IPS DF 6.9 (cell line): ENCODE results near the gene PICALM.
"Not testable (repeated sequence)": the region's sequence is repeated elsewhere in the genome, so short reads cannot be mapped to it uniquely, and the experiment has no call there.

Source experiments
- DNase-seq: peaks from one replicate; pipeline ENCODE4 v3.0.0-alpha.2; 2013; ENCODE audit warnings: low read depth, low spot score
- H3K27ac ChIP-seq: one replicate; pipeline ENCODE4 v1.5.1; 2013; ENCODE audit warnings: low read length, control low read depth
- H3K27me3 ChIP-seq: 2 replicates; pipeline ENCODE4 v1.6.1; 2013; ENCODE audit warnings: mild to moderate bottlenecking, low read length; ENCODE audit not compliant: control insufficient read depth, insufficient read depth
- H3K36me3 ChIP-seq: 2 replicates; pipeline ENCODE4 v1.6.1; 2013; ENCODE audit warnings: low read length; ENCODE audit not compliant: control insufficient read depth, insufficient read depth
- H3K4me1 ChIP-seq: 2 replicates; pipeline ENCODE4 v1.6.1; 2013; ENCODE audit warnings: low read length; ENCODE audit not compliant: control insufficient read depth, insufficient read depth
- H3K4me3 ChIP-seq: 2 replicates; pipeline ENCODE4 v1.5.1; 2013; ENCODE audit warnings: mild to moderate bottlenecking, low read length
- H3K9me3 ChIP-seq: 2 replicates; pipeline ENCODE4 v1.6.1; 2013; ENCODE audit warnings: low read length, inconsistent platforms; ENCODE audit not compliant: control insufficient read depth, insufficient read depth
- WGBS: extraction: QIAGEN DNeasy Blood & Tissue Kit; methylation state at CpG from one replicate; pipeline ENCODE4 v1.1.7; 2013; ENCODE audit warnings: mixed read lengths, missing lambda C conversion rate; ENCODE audit not compliant: insufficient read length, insufficient coverage; 5-methylcytosine and 5-hydroxymethylcytosine counted together

PICALM gene

GRCh38 chr11:85945296-85945695, 123.6 kb downstream of the PICALM start:
- WGBS: no CpG with 5 or more reads among the region's 2 CpGs
- Histone ChIP-seq H3K36me3 (no peaks in the 10 kb centered on the region), H3K9me3 (peaks cover 1% of the 10 kb centered on the region; the same call in 1 of the 2 replicates), H3K27me3 (no peaks in the 10 kb centered on the region), H3K4me1 (no peaks in the 10 kb centered on the region), H3K27ac (no peak overlapping the region), H3K4me3 (no peak overlapping the region)
- no peak for DNase-seq

- peak; percentile 18 for DNase-seq
- Histone ChIP-seq H3K4me3 (no peak overlapping the region), H3K27ac (no peak overlapping the region), H3K9me3 (peaks cover 1% of the 10 kb centered on the region), H3K27me3 (no peaks in the 10 kb centered on the region), H3K4me1 (no peaks in the 10 kb centered on the region), H3K36me3 (no peaks in the 10 kb centered on the region)
- WGBS: no CpG with 5 or more reads among the region's 6 CpGs
Measured at GRCh38 chr11:85941380-85941973, 127.4 kb downstream of the PICALM start.

- no peak overlapping the region for H3K4me3 ChIP-seq
- DNase-seq: no peak
- H3K36me3 ChIP-seq: no peaks in the 10 kb centered on the region
- WGBS: no CpG with 5 or more reads among the region's 4 CpGs
- no peaks in the 10 kb centered on the region for H3K4me1 ChIP-seq
- no peaks in the 10 kb centered on the region; the same call in 1 of the 2 replicates for H3K9me3 ChIP-seq
- no peaks in the 10 kb centered on the region for H3K27me3 ChIP-seq
- no peak overlapping the region for H3K27ac ChIP-seq
Measured at GRCh38 chr11:85939099-85940015, 129.5 kb downstream of the PICALM start.

DNA sequence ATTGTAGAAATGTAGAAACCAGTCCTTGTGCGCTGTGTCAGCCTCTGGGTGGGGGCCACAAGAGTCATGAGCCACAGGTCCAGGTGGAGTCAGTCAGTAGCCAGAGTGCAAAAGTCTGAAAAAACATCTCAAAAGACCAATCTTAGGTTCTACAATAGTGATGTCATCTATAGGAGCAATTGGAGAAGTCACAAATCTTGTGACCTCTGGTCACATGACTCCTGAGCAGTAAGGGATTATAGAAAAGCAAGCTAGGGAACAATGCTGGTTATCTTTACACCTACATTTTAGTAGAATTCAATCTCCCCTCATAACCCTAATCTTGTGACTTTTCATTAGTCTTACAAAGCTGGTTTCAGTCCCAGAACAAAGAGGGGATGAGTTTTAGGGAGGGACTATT, 131.0 kb downstream of the PICALM start:
- Histone ChIP-seq H3K27ac (no peak overlapping the region), H3K4me1 (no peaks in the 10 kb centered on the region), H3K36me3 (no peaks in the 10 kb centered on the region), H3K4me3 (no peak overlapping the region), H3K9me3 (no peaks in the 10 kb centered on the region; the same call in 1 of the 2 replicates), H3K27me3 (no peaks in the 10 kb centered on the region)
- WGBS: no CpG with 5 or more reads among the region's 1 CpG
- no peak for DNase-seq

DNA sequence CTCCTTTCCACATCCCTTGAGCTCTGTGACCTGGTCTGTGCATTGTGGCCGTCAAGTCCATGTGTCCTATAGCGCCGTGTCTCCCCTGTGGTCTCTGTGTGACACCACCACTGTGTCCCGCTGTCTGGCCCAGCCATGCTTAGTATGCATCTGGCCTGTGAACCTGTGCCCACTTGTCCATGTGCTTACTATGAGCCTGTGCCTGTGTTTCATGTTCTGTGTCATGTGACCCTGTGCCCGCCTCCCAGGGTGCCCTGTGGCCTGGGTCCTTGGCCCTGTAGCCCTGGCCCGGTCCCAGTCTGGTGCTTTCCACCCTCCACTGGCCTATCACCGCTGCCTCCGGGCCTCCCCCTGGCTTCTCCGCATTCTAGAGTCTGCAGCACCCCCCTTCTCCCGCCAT, 133.1 kb downstream of the PICALM start:
- no peak for DNase-seq
- WGBS: no CpG with 5 or more reads among the region's 10 CpGs
- H3K4me1 ChIP-seq: no peaks in the 10 kb centered on the region
- H3K9me3 ChIP-seq: no peaks in the 10 kb centered on the region; the same call in 1 of the 2 replicates
- H3K27me3 ChIP-seq: no peaks in the 10 kb centered on the region
- H3K27ac ChIP-seq: no peak overlapping the region
- H3K4me3 ChIP-seq: no peak overlapping the region
- H3K36me3 ChIP-seq: no peaks in the 10 kb centered on the region

DNA sequence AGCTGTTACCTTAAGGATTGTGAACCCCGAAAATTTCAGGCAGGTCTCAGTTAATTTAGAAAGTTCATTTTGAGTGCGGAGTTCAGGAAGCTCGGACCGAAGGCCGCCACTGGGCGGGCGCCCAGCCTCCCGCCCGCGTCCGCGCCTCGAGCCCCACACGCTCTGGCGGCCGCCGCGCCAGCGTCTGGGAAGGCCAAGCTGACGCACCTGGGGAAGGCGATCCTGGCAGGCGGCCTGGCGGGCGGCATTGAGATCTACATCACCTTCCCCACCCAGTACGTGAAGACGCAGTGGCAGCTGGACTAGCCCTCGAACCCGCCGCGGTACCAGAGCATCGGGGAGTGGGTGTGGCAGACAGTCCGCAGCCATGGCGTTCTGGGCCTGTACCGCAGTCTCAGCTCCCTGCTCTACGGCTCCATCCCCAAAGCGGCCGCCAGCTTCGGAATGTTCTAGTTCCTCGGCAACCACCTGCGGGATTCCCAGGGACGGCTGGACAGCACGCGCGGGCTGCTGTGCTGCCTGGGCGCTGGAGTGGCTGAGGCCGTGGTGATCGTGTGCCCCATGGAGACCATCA, 134.2 kb downstream of the PICALM start:
- no peak for DNase-seq
- Histone ChIP-seq H3K27ac (no peak overlapping the region), H3K9me3 (no peaks in the 10 kb centered on the region; the same call in 1 of the 2 replicates), H3K4me1 (no peaks in the 10 kb centered on the region), H3K4me3 (no peak overlapping the region), H3K27me3 (no peaks in the 10 kb centered on the region), H3K36me3 (no peaks in the 10 kb centered on the region)
- no CpG with 5 or more reads among the region's 47 CpGs for WGBS

GRCh38 chr11:85930879-85931366, 138.0 kb downstream of the PICALM start:
- H3K27ac ChIP-seq: no peak overlapping the region
- H3K4me1 ChIP-seq: no peaks in the 10 kb centered on the region
- no peak overlapping the region for H3K4me3 ChIP-seq
- H3K9me3 ChIP-seq: no peaks in the 10 kb centered on the region
- H3K36me3 ChIP-seq: no peaks in the 10 kb centered on the region
- no CpG with 5 or more reads among the region's 11 CpGs for WGBS
- DNase-seq: no peak
- H3K27me3 ChIP-seq: no peaks in the 10 kb centered on the region

DNA sequence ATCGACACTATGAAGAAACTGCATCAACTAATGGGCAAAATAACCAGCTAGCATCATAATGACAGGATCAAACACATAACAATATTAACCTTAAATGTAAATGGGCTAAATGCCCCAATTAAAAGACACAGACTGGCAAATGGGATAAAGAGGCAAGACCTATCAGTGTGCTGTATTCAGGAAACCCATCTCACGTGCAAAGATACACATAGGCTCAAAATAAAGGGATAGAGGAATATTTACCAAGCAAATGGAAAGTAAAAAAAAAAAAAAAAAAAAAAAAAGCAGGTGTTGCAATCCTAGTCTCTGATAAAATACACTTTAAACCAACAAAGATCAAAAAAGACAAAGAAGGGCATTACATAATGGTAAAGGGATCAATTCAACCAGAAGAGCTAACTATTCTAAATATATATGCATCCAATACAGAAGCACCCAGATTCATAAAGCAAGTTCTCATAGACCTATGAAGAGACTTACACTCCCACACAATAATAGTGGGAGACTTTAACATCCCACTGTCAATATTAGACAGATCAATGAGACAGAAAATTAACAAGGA, 142.2 kb downstream of the PICALM start:
- H3K4me3 ChIP-seq, H3K9me3 ChIP-seq, H3K27ac ChIP-seq, H3K4me1 ChIP-seq, H3K27me3 ChIP-seq, H3K36me3 ChIP-seq, DNase-seq: not testable (repeated sequence)
- WGBS: no CpG with 5 or more reads among the region's 2 CpGs

- WGBS: no CpG with 5 or more reads among the region's 1 CpG
- H3K27me3 ChIP-seq: no peaks in the 10 kb centered on the region
- no peak for DNase-seq
- no peak overlapping the region for H3K4me3 ChIP-seq
- H3K9me3 ChIP-seq: no peaks in the 10 kb centered on the region
- H3K36me3 ChIP-seq: no peaks in the 10 kb centered on the region
- H3K27ac ChIP-seq: no peak overlapping the region
- H3K4me1 ChIP-seq: no peaks in the 10 kb centered on the region; the same call in 1 of the 2 replicates
Measured at GRCh38 chr11:85923455-85923854, 145.4 kb downstream of the PICALM start.

DNA sequence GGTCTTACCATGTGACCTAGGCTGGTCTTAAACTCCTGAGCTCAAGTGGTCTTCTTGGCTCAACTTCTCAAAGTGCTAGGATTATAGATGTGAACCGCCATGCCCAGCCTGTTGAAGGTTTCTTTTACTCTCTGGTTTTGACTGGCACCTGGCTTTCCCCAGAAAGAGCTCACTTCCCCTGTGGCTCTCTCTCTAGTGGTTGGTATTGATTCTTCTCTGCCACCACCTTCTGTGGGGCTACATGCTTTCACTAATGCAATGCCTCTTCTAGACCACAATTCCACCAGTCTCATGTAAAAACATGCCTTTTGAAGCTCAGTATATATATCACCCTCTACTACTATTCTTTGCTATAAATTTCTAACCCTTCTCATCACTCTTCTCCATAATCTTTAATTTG, 146.5 kb downstream of the PICALM start:
- H3K27me3 ChIP-seq: no peaks in the 10 kb centered on the region
- no peaks in the 10 kb centered on the region; the same call in 1 of the 2 replicates for H3K4me1 ChIP-seq
- WGBS: no CpG with 5 or more reads among the region's 1 CpG
- no peak for DNase-seq
- H3K27ac ChIP-seq: no peak overlapping the region
- no peak overlapping the region for H3K4me3 ChIP-seq
- no peaks in the 10 kb centered on the region for H3K36me3 ChIP-seq
- H3K9me3 ChIP-seq: no peaks in the 10 kb centered on the region
